Measurements from ENCODE around the gene NMU. TPM values are rescaled to one million over a fixed set of nuclear protein-coding genes. Genes with fewer than 3 reads are reported as not detected.
A peak's percentile ranks its signal among the peaks of the same experiment; 100 is the strongest.
"Not testable (repeated sequence)": the region's sequence is repeated elsewhere in the genome, so short reads cannot be mapped to it uniquely, and the experiment has no call there.

NMU gene
- polyA plus RNA-seq (2012; rRNA removed), result 0.65 and 0.66 TPM in 2 replicates
- polyA plus RNA-seq (2012; cell fraction: cytosol; rRNA removed), result 0.84 and 1.1 TPM in 2 replicates
- 0.19 TPM in 1 of 2 replicates, not detected in the other for polyA plus RNA-seq (2012; cell fraction: nucleus; rRNA removed)

- Histone ChIP-seq H3K4me2 (peak within 1 kb of the TSS; percentile 78), H3K9me2 (no peaks in the 10 kb centered on the region), H3F3A (replicated peaks; ENCODE audit: insufficient read depth) (no peaks in the 10 kb centered on the region), H3K27ac (ENCODE audit: low read depth in 2 of 2, low read length in 1 of 2) (no peak within 1 kb of the TSS; a peak in 1 of 4 replicates), H3K4me1 (ENCODE audit: control insufficient read depth in 1 of 2, insufficient read depth in 2 of 2, low read depth in 1 of 2, low read length in 1 of 2) (peaks cover 0 to 14% of the 10 kb centered on the region in 2 experiments; a peak in 1 of 4 replicates), H2AFZ (ENCODE audit: low read depth) (peak within 1 kb of the TSS; percentile 68; the same call in 1 of the 2 replicates), H3K9ac (no peak within 1 kb of the TSS), H3K79me2 (ENCODE audit: insufficient read depth) (no peaks in the 10 kb centered on the region), H3K36me3 (replicated peaks in 1 of 2; ENCODE audit: control insufficient read depth in 1 of 2, insufficient read depth in 2 of 2, low read length in 1 of 2) (no peaks in the 10 kb centered on the region), H4K20me1 (ENCODE audit: insufficient read depth) (no peaks in the 10 kb centered on the region), H3K27me3 (ENCODE audit: insufficient read depth) (peaks cover 18% of the 10 kb centered on the region; the same call in 1 of the 2 replicates), H3K4me3 (ENCODE audit: low read depth in 2 of 2, low read length in 1 of 2) (peak within 1 kb of the TSS; percentile 51 to 57), H3K9me3 (no peaks in the 10 kb centered on the region)
- TF ChIP-seq RAD21 (IDR thresholded peaks at IDR 0.05; ENCODE audit: low read length), result 0 out of 2 replicates have a peak, but pooled peaks have one; percentile 26
- TF ChIP-seq NRF1 (IDR thresholded peaks at IDR 0.05; ENCODE audit: low read depth, low read length), result 0 out of 2 replicates have a peak, but pooled peaks have one; percentile 16
- TF ChIP-seq SMC3 (IDR thresholded peaks at IDR 0.05; ENCODE audit: low read depth, low read length), result no peak
- no peak for TF ChIP-seq FOSL2 (IDR thresholded peaks at IDR 0.05; ENCODE audit: borderline replicate concordance, low read depth)
- TF ChIP-seq EZH2phosphoT487 (IDR thresholded peaks at IDR 0.05; ENCODE audit: borderline replicate concordance, low read depth), result peak; percentile 63; the same call in 1 of the 2 replicates
- 0 out of 2 replicates have a peak, but pooled peaks have one; percentile 28 for TF ChIP-seq MXI1 (IDR thresholded peaks at IDR 0.05; ENCODE audit: low read depth, low read length)
- TF ChIP-seq GATA2 (CRISPR knock-in tag; IDR thresholded peaks at IDR 0.05), result no peak
- ChIA-PET CTCF (interaction anchor here (0.7 to 0.8 kb wide), 2 partner anchors 230 to 669 kb away, joined by 3 read pairs; no protein-coding TSS in a partner anchor), POLR2A (interaction anchor here (0.5 kb wide), 1 partner anchor 75 kb away, joined by 3 read pairs; no protein-coding TSS in a partner anchor)
- DNase-seq, result peak; percentile 87
- 5% methylated on average over 29 of the region's 80 CpGs for WGBS (ENCODE audit: low lambda C conversion rate)
These were observed at the start of gene NMU for GRCh38 chr4:55635741-55636655. TSS of gene NMU (minus strand) at chr4:55636298. CDS start at chr4:55636192, 106 bp downstream.

GRCh38 chr4:55684276-55684675 lies 48.2 kb upstream of the NMU start:
- no peak for DNase-seq
- TF ChIP-seq RFX5 (IDR thresholded peaks at IDR 0.05; ENCODE audit: low read length) (no peak), USF2 (IDR thresholded peaks at IDR 0.05; ENCODE audit: borderline replicate concordance, low read depth, low read length) (no peak), FOXJ3 (CRISPR knock-in tag; IDR thresholded peaks at IDR 0.05) (no peak), EZH2phosphoT487 (IDR thresholded peaks at IDR 0.05; ENCODE audit: borderline replicate concordance, low read depth) (no peak), REST (IDR thresholded peaks at IDR 0.05; ENCODE audit: low read depth, low read length) (no peak), POLR2AphosphoS5 (IDR thresholded peaks at IDR 0.05; ENCODE audit: low read depth, low read length) (no peak), YY1 (IDR thresholded peaks at IDR 0.05; ENCODE audit: low read depth) (no peak), FOSL2 (IDR thresholded peaks at IDR 0.05; ENCODE audit: borderline replicate concordance, low read depth) (no peak), RAD21 (IDR thresholded peaks at IDR 0.05; ENCODE audit: low read length) (no peak), TCF12 (IDR thresholded peaks at IDR 0.05) (no peak), TAF1 (IDR thresholded peaks at IDR 0.05; ENCODE audit: borderline replicate concordance, low read depth, low read length) (no peak), NRF1 (IDR thresholded peaks at IDR 0.05; ENCODE audit: low read depth, low read length) (no peak)
- no peaks in the 10 kb centered on the region for H3F3A ChIP-seq (replicated peaks; ENCODE audit: insufficient read depth)
- H3K9ac ChIP-seq, result no peak overlapping the region
- H3K4me2 ChIP-seq, result no peak overlapping the region
- POLR2A ChIA-PET, result no interaction called here
- no peaks in the 10 kb centered on the region for H3K79me2 ChIP-seq (ENCODE audit: insufficient read depth)
- H3K9me3 ChIP-seq, result no peaks in the 10 kb centered on the region
- no peak overlapping the region for H3K4me3 ChIP-seq (ENCODE audit: low read depth in 2 of 2, low read length in 1 of 2)
- no peaks in the 10 kb centered on the region for H3K4me1 ChIP-seq (ENCODE audit: control insufficient read depth in 1 of 2, insufficient read depth in 2 of 2, low read depth in 1 of 2, low read length in 1 of 2)
- no peak overlapping the region for H3K27ac ChIP-seq (ENCODE audit: low read depth in 2 of 2, low read length in 1 of 2)
- no peaks in the 10 kb centered on the region for H3K36me3 ChIP-seq (replicated peaks in 1 of 2; ENCODE audit: control insufficient read depth in 1 of 2, insufficient read depth in 2 of 2, low read length in 1 of 2)
- no peaks in the 10 kb centered on the region for H3K27me3 ChIP-seq (ENCODE audit: insufficient read depth)
- no peaks in the 10 kb centered on the region for H4K20me1 ChIP-seq (ENCODE audit: insufficient read depth)
- H2AFZ ChIP-seq (ENCODE audit: low read depth), result no peak overlapping the region
- no peaks in the 10 kb centered on the region for H3K9me2 ChIP-seq
- CTCF ChIA-PET, result no interaction called here
- WGBS (ENCODE audit: low lambda C conversion rate), result 66% methylated on average over 3 of the region's 3 CpGs

- CTCF ChIA-PET; H3K79me2 ChIP-seq (ENCODE audit: insufficient read depth); H3K4me1 ChIP-seq (ENCODE audit: control insufficient read depth in 1 of 2, insufficient read depth in 2 of 2, low read depth in 1 of 2, low read length in 1 of 2); H3F3A ChIP-seq (replicated peaks; ENCODE audit: insufficient read depth); H3K4me2 ChIP-seq; H4K20me1 ChIP-seq (ENCODE audit: insufficient read depth); H3K4me3 ChIP-seq (ENCODE audit: low read depth in 2 of 2, low read length in 1 of 2); POLR2A ChIA-PET; H3K9me3 ChIP-seq; DNase-seq; H3K9me2 ChIP-seq; H3K36me3 ChIP-seq (replicated peaks in 1 of 2; ENCODE audit: control insufficient read depth in 1 of 2, insufficient read depth in 2 of 2, low read length in 1 of 2); H3K9ac ChIP-seq; H3K27me3 ChIP-seq (ENCODE audit: insufficient read depth); H2AFZ ChIP-seq (ENCODE audit: low read depth); H3K27ac ChIP-seq (ENCODE audit: low read depth in 2 of 2, low read length in 1 of 2): not testable (repeated sequence)
- WGBS (ENCODE audit: low lambda C conversion rate), result 11% methylated on average over 3 of the region's 3 CpGs
These were observed 46.7 kb upstream of the NMU start for GRCh38 chr4:55682797-55683196.
